Stimulated activated CD4-positive, alpha-beta T cell treated with anti-CD3 and anti-CD28 coated beads, Interleukin-4, amount 100 ng/mL, for 24 hours (primary cell): ENCODE data around the gene RRAGA.
A peak's percentile ranks its signal among the peaks of the same experiment; 100 is the strongest.
"Not testable (repeated sequence)": the region's sequence is repeated elsewhere in the genome, so short reads cannot be mapped to it uniquely, and the experiment has no call there.

Experiments
- DNase-seq: peaks from one replicate; pipeline ENCODE4 v3.0.0-alpha.2; 2020

The RRAGA gene

GRCh38 chr9:19048966-19049916 lies at the start of gene RRAGA:
TSS of gene RRAGA (plus strand) at chr9:19049427. CDS start at chr9:19049660, 233 bp downstream.
- DNase-seq, result peak; percentile 94

- no peak for DNase-seq
Observed at GRCh38 chr9:19000133-19000532, 49.1 kb upstream of the RRAGA start.

GRCh38 chr9:19009391-19009965 lies 39.7 kb upstream of the RRAGA start:
- no peak for DNase-seq

- DNase-seq, result no peak
Observed at GRCh38 chr9:19018201-19018600, 31.0 kb upstream of the RRAGA start.

GRCh38 chr9:19020886-19021455 lies 28.3 kb upstream of the RRAGA start:
- DNase-seq, result no peak

- DNase-seq, result not testable (repeated sequence)
Observed at GRCh38 chr9:19021649-19022048, 27.6 kb upstream of the RRAGA start.

GRCh38 chr9:19022206-19022605 lies 27.0 kb upstream of the RRAGA start:
- DNase-seq, result no peak

GRCh38 chr9:19023078-19023477 lies 26.1 kb upstream of the RRAGA start:
- DNase-seq, result no peak

- no peak for DNase-seq
Observed at GRCh38 chr9:19026375-19026774, 22.9 kb upstream of the RRAGA start.

GRCh38 chr9:19027825-19028224 lies 21.4 kb upstream of the RRAGA start:
- DNase-seq, result no peak

- DNase-seq, result peak; percentile 34
Observed at GRCh38 chr9:19028835-19029451, 20.3 kb upstream of the RRAGA start.

GRCh38 chr9:19030899-19031298 lies 18.3 kb upstream of the RRAGA start:
- no peak for DNase-seq

- no peak for DNase-seq
Observed at GRCh38 chr9:19032406-19032805, 16.8 kb upstream of the RRAGA start.

GRCh38 chr9:19033015-19033414 lies 16.2 kb upstream of the RRAGA start, which contains the start of gene SAXO1:
TSS of gene SAXO1 (minus strand) at chr9:19033209. CDS start at chr9:19032908, 301 bp downstream.
- DNase-seq, result no peak

GRCh38 chr9:19036611-19037010 lies 12.6 kb upstream of the RRAGA start:
- DNase-seq, result no peak

GRCh38 chr9:19049917-19050636 lies 850 bp downstream of the RRAGA start:
- no peak for DNase-seq

GRCh38 chr9:19050637-19051591 lies 1.7 kb downstream of the RRAGA start:
- DNase-seq, result no peak

- no peak for DNase-seq
Observed at GRCh38 chr9:19057033-19057432, 7.8 kb downstream of the RRAGA start.

- no peak for DNase-seq
Observed at GRCh38 chr9:19074229-19074628, 25.0 kb downstream of the RRAGA start.

- no peak for DNase-seq
Observed at GRCh38 chr9:19074836-19075235, 25.6 kb downstream of the RRAGA start.

GRCh38 chr9:19085295-19085694 lies 36.1 kb downstream of the RRAGA start:
- DNase-seq, result no peak
